ENCODE results near the gene ZNF77.
"Not testable (repeated sequence)": the region's sequence is repeated elsewhere in the genome, so short reads cannot be mapped to it uniquely, and the experiment has no call there.

ZNF77 gene

GRCh38 chr19:2963631-2964030, 18.9 kb upstream of the ZNF77 start:
- not testable (repeated sequence) for H3K9me3 ChIP-seq (ENCODE audit: control insufficient read depth, low read length); H3K4me1 ChIP-seq (ENCODE audit: control insufficient read depth, insufficient read depth, low read depth, low read length); H3K27ac ChIP-seq (ENCODE audit: low read length, poor library complexity, severe bottlenecking); H2AFZ ChIP-seq (ENCODE audit: low read depth, low read length); H2AK5ac ChIP-seq (ENCODE audit: low read length, severe bottlenecking); H2BK120ac ChIP-seq (ENCODE audit: low read depth, low read length); H3K23ac ChIP-seq (ENCODE audit: low read length in 2 of 2); H3K14ac ChIP-seq (ENCODE audit: low read length in 2 of 2); H3K9ac ChIP-seq (ENCODE audit: low read length); H2BK15ac ChIP-seq (ENCODE audit: low read depth, poor library complexity, severe bottlenecking); H3K79me1 ChIP-seq (replicated peaks; ENCODE audit: low read length, poor library complexity, severe bottlenecking); H2BK12ac ChIP-seq (ENCODE audit: low read length in 2 of 2); H3K4ac ChIP-seq (ENCODE audit: low read depth in 1 of 2, low read length in 2 of 2); H3K36me3 ChIP-seq (ENCODE audit: control insufficient read depth in 1 of 2, insufficient read depth in 2 of 2, low read depth in 1 of 2, low read length in 2 of 2); H2BK5ac ChIP-seq (ENCODE audit: low read depth, low read length, poor library complexity, severe bottlenecking); H4K8ac ChIP-seq (ENCODE audit: low read length); H4K91ac ChIP-seq (ENCODE audit: low read length); DNase-seq; H3K18ac ChIP-seq (ENCODE audit: low read depth in 1 of 2, low read length in 2 of 2); H3K27me3 ChIP-seq (ENCODE audit: control insufficient read depth in 1 of 2, insufficient read depth in 1 of 2, low read length in 2 of 2); H3K4me2 ChIP-seq (ENCODE audit: low read length, poor library complexity, severe bottlenecking); H3K4me3 ChIP-seq (ENCODE audit: insufficient read depth in 1 of 2, low read depth in 1 of 2, low read length in 2 of 2)
- 89% methylated on average over 12 of the region's 12 CpGs for WGBS

GRCh38 chr19:2963122-2963521, 18.4 kb upstream of the ZNF77 start:
- no peak overlapping the region for H3K14ac ChIP-seq (ENCODE audit: low read length in 2 of 2)
- no peak overlapping the region for H2BK12ac ChIP-seq (ENCODE audit: low read length in 2 of 2)
- no peak overlapping the region for H4K91ac ChIP-seq (ENCODE audit: low read length)
- H3K4ac ChIP-seq (ENCODE audit: low read depth in 1 of 2, low read length in 2 of 2), result no peak overlapping the region
- 82% methylated on average over 3 of the region's 5 CpGs for WGBS
- H3K4me1 ChIP-seq (ENCODE audit: control insufficient read depth, insufficient read depth, low read depth, low read length), result no peaks in the 10 kb centered on the region
- no peak overlapping the region for H4K8ac ChIP-seq (ENCODE audit: low read length)
- no peak overlapping the region for H3K4me2 ChIP-seq (ENCODE audit: low read length, poor library complexity, severe bottlenecking)
- DNase-seq, result no peak
- no peak overlapping the region for H2BK15ac ChIP-seq (ENCODE audit: low read depth, poor library complexity, severe bottlenecking)
- H3K4me3 ChIP-seq (ENCODE audit: insufficient read depth in 1 of 2, low read depth in 1 of 2, low read length in 2 of 2), result no peak overlapping the region
- H3K79me1 ChIP-seq (replicated peaks; ENCODE audit: low read length, poor library complexity, severe bottlenecking), result no peaks in the 10 kb centered on the region
- H3K18ac ChIP-seq (ENCODE audit: low read depth in 1 of 2, low read length in 2 of 2), result no peak overlapping the region
- H3K27ac ChIP-seq (ENCODE audit: low read length, poor library complexity, severe bottlenecking), result no peak overlapping the region
- H3K9me3 ChIP-seq (ENCODE audit: control insufficient read depth, low read length), result no peaks in the 10 kb centered on the region
- H3K23ac ChIP-seq (ENCODE audit: low read length in 2 of 2), result no peak overlapping the region
- no peak overlapping the region for H3K9ac ChIP-seq (ENCODE audit: low read length)
- no peak overlapping the region for H2BK120ac ChIP-seq (ENCODE audit: low read depth, low read length)
- H3K27me3 ChIP-seq (ENCODE audit: control insufficient read depth in 1 of 2, insufficient read depth in 1 of 2, low read length in 2 of 2), result peaks cover 0 to 3% of the 10 kb centered on the region in 2 experiments
- H2BK5ac ChIP-seq (ENCODE audit: low read depth, low read length, poor library complexity, severe bottlenecking), result no peak overlapping the region
- no peak overlapping the region for H2AFZ ChIP-seq (ENCODE audit: low read depth, low read length)
- peak overlapping the region; percentile 14 for H2AK5ac ChIP-seq (ENCODE audit: low read length, severe bottlenecking)
- no peaks in the 10 kb centered on the region for H3K36me3 ChIP-seq (ENCODE audit: control insufficient read depth in 1 of 2, insufficient read depth in 2 of 2, low read depth in 1 of 2, low read length in 2 of 2)

GRCh38 chr19:2962018-2962670, 17.4 kb upstream of the ZNF77 start:
- Histone ChIP-seq H3K9me3 (ENCODE audit: control insufficient read depth, low read length) (no peaks in the 10 kb centered on the region), H4K91ac (ENCODE audit: low read length) (no peak overlapping the region), H3K27ac (ENCODE audit: low read length, poor library complexity, severe bottlenecking) (no peak overlapping the region), H2BK5ac (ENCODE audit: low read depth, low read length, poor library complexity, severe bottlenecking) (no peak overlapping the region), H3K4me2 (ENCODE audit: low read length, poor library complexity, severe bottlenecking) (no peak overlapping the region), H2BK15ac (ENCODE audit: low read depth, poor library complexity, severe bottlenecking) (no peak overlapping the region), H2AK5ac (ENCODE audit: low read length, severe bottlenecking) (no peak overlapping the region), H3K4me3 (ENCODE audit: insufficient read depth in 1 of 2, low read depth in 1 of 2, low read length in 2 of 2) (no peak overlapping the region), H3K14ac (ENCODE audit: low read length in 2 of 2) (no peak overlapping the region), H3K79me1 (replicated peaks; ENCODE audit: low read length, poor library complexity, severe bottlenecking) (no peaks in the 10 kb centered on the region), H4K8ac (ENCODE audit: low read length) (no peak overlapping the region), H3K9ac (ENCODE audit: low read length) (peak overlapping the region; percentile 26), H3K18ac (ENCODE audit: low read depth in 1 of 2, low read length in 2 of 2) (no peak overlapping the region), H2BK120ac (ENCODE audit: low read depth, low read length) (no peak overlapping the region), H3K4ac (ENCODE audit: low read depth in 1 of 2, low read length in 2 of 2) (no peak overlapping the region), H3K4me1 (ENCODE audit: control insufficient read depth, insufficient read depth, low read depth, low read length) (no peaks in the 10 kb centered on the region), H2BK12ac (ENCODE audit: low read length in 2 of 2) (no peak overlapping the region), H3K27me3 (ENCODE audit: control insufficient read depth in 1 of 2, insufficient read depth in 1 of 2, low read length in 2 of 2) (peaks cover 0 to 3% of the 10 kb centered on the region in 2 experiments), H2AFZ (ENCODE audit: low read depth, low read length) (no peak overlapping the region), H3K23ac (ENCODE audit: low read length in 2 of 2) (no peak overlapping the region), H3K36me3 (ENCODE audit: control insufficient read depth in 1 of 2, insufficient read depth in 2 of 2, low read depth in 1 of 2, low read length in 2 of 2) (no peaks in the 10 kb centered on the region)
- 56% methylated on average over 17 of the region's 17 CpGs for WGBS
- peak; percentile 79 for DNase-seq

GRCh38 chr19:2960120-2960519, 15.3 kb upstream of the ZNF77 start:
- Histone ChIP-seq H3K4ac (ENCODE audit: low read depth in 1 of 2, low read length in 2 of 2) (no peak overlapping the region), H3K4me1 (ENCODE audit: control insufficient read depth, insufficient read depth, low read depth, low read length) (no peaks in the 10 kb centered on the region), H2BK12ac (ENCODE audit: low read length in 2 of 2) (no peak overlapping the region), H4K91ac (ENCODE audit: low read length) (no peak overlapping the region), H3K14ac (ENCODE audit: low read length in 2 of 2) (no peak overlapping the region), H2BK5ac (ENCODE audit: low read depth, low read length, poor library complexity, severe bottlenecking) (no peak overlapping the region), H4K8ac (ENCODE audit: low read length) (no peak overlapping the region), H3K4me3 (ENCODE audit: insufficient read depth in 1 of 2, low read depth in 1 of 2, low read length in 2 of 2) (no peak overlapping the region), H2AK5ac (ENCODE audit: low read length, severe bottlenecking) (no peak overlapping the region), H3K9ac (ENCODE audit: low read length) (no peak overlapping the region), H3K9me3 (ENCODE audit: control insufficient read depth, low read length) (no peaks in the 10 kb centered on the region), H3K79me1 (replicated peaks; ENCODE audit: low read length, poor library complexity, severe bottlenecking) (no peaks in the 10 kb centered on the region), H2AFZ (ENCODE audit: low read depth, low read length) (no peak overlapping the region), H3K4me2 (ENCODE audit: low read length, poor library complexity, severe bottlenecking) (no peak overlapping the region), H3K18ac (ENCODE audit: low read depth in 1 of 2, low read length in 2 of 2) (no peak overlapping the region), H3K27ac (ENCODE audit: low read length, poor library complexity, severe bottlenecking) (no peak overlapping the region), H2BK120ac (ENCODE audit: low read depth, low read length) (no peak overlapping the region), H3K23ac (ENCODE audit: low read length in 2 of 2) (no peak overlapping the region), H3K36me3 (ENCODE audit: control insufficient read depth in 1 of 2, insufficient read depth in 2 of 2, low read depth in 1 of 2, low read length in 2 of 2) (no peaks in the 10 kb centered on the region), H3K27me3 (ENCODE audit: control insufficient read depth in 1 of 2, insufficient read depth in 1 of 2, low read length in 2 of 2) (peaks cover 0 to 3% of the 10 kb centered on the region in 2 experiments), H2BK15ac (ENCODE audit: low read depth, poor library complexity, severe bottlenecking) (no peak overlapping the region)
- no peak for DNase-seq
- WGBS, result 94% methylated on average over 11 of the region's 12 CpGs

Measured in mesenchymal stem cell (in vitro differentiated cells and primary cell).